Heart left ventricle (tissue), 16 donors: ENCODE data around the gene RASL10A. TPM values are rescaled to one million over a fixed set of nuclear protein-coding genes. Genes with fewer than 3 reads are reported as not detected.

Source experiments
- ATAC-seq, 4 donors: fragments of 200-7000 bp; cut with Tn5 transposase; one replicate each; pipeline ENCODE4 v1.9.1; 2020 to 2022; ENCODE audit warnings: moderate library complexity in 4 of 4, mild to moderate bottlenecking in 3 of 4, moderate number of reproducible peaks in 1 of 4
- DNase-seq, 5 donors: peaks; one replicate each; pipeline ENCODE4 v3.0.0-alpha.2; 2020
- H3K27ac ChIP-seq, 12 donors: fragments of 200-600 bp; sonication (generic) in 4 of 12; one replicate each; pipeline versions ENCODE4 v1.5.0 to v1.8.0; 2016 to 2022; ENCODE audit warnings: mild to moderate bottlenecking in 2 of 12
- H3K27me3 ChIP-seq, 9 donors: fragments of 200-600 bp; sonication (generic) in 2 of 9; one replicate each; pipeline versions ENCODE4 v1.5.1 to v1.8.0; 2016 to 2022; ENCODE audit warnings: mild to moderate bottlenecking in 3 of 9
- H3K36me3 ChIP-seq, 9 donors: fragments of 200-600 bp; sonication (generic) in 2 of 9; one replicate each; pipeline versions ENCODE4 v1.5.0 to v1.8.0; 2018 to 2022; ENCODE audit warnings: mild to moderate bottlenecking in 2 of 9
- H3K4me1 ChIP-seq, 12 donors: fragments of 200-600 bp; sonication (generic) in 4 of 12; one replicate each; pipeline versions ENCODE4 v1.5.0 to v1.8.0; 2016 to 2022; ENCODE audit warnings: mild to moderate bottlenecking in 3 of 12
- H3K4me3 ChIP-seq, 12 donors: fragments of 200-600 bp; sonication (generic) in 4 of 12; one replicate each; pipeline versions ENCODE4 v1.5.0 to v1.8.0; 2017 to 2022; ENCODE audit warnings: mild to moderate bottlenecking in 9 of 12, moderate library complexity in 4 of 12
- H3K9me3 ChIP-seq, 12 donors: fragments of 200-600 bp; sonication (generic) in 4 of 12; one replicate each; pipeline versions ENCODE4 v1.5.0 to v1.8.0; 2016 to 2022; ENCODE audit warnings: mild to moderate bottlenecking in 1 of 12
- CTCF ChIP-seq, 12 donors: fragments of 200-600 bp; sonication (generic) in 4 of 12; IDR thresholded peaks; one replicate each; pipeline versions ENCODE4 v1.5.0 to v1.8.0; 2018 to 2022; ENCODE audit warnings: antibody characterized with exemption in 12 of 12, mild to moderate bottlenecking in 5 of 12
- POLR2A ChIP-seq, 2 donors: fragments of 450-650 bp; IDR thresholded peaks; one replicate each; pipeline ENCODE4 v1.6.1; 2017; ENCODE audit warnings: antibody characterized with exemption in 2 of 2, mild to moderate bottlenecking in 2 of 2, moderate library complexity in 2 of 2
- WGBS, 4 donors: extraction: QIAGEN DNeasy Blood & Tissue Kit in 2 of 4; methylation state at CpG; one replicate each; pipeline versions ENCODE4 v1.1.5 to v1.1.7; 2013 to 2018; 5-methylcytosine and 5-hydroxymethylcytosine counted together
- intact Hi-C, 10 donors: fragments of 100-400 bp; cut with DNase I; formaldehyde crosslinking; loops; one replicate each; pipeline versions ENCODE4 v1.11.1 to v1.14.2; 2022
- polyA plus RNA-seq, 2 donors: library from polyadenylated mRNA; stranded (reverse); fragments of 200-250 nt; gene quantifications; one replicate each; pipeline ENCODE4 v1.2.3, GENCODE V29; 2013
- total RNA-seq, 9 donors: library from RNA; depleted of rRNA in 2 of 9; stranded (reverse); fragments of >200 nt in 2 of 9; fragmentation: NEBNext Ultra II Directional in 3 of 9; extraction: Animal tissue kit (Norgen Biotek cat#: 25700) in 3 of 9; gene quantifications; one replicate each; pipeline versions ENCODE4 v1.1.0 to v1.2.4, GENCODE V29; 2016 to 2023
- donor health status: ischemic (EF 13 %, LVEDD 7.1; RV severe dilation, severe dysfunction).
- donor health status: healthy with polysubstance abuse.
- donor health status: DM: no; HTN: yes; CAD: no.
- donor health status: DM: no; HTN: no; CAD: no.
- donor health status: ischemic (EF 25% LVEDD 6.9; RV normal size, moderate dysfunction).
- donor health status: ischemic (EF 25% LVEDD 5.7; RV mildly dilated, moderate dysfunction).
- donor health status: healthy.
- donor health status: DM: yes; HTN: yes; CAD: no.
- donor health status: ischemic (EF 35%, LVEDD 5.7; RV mildly dilated, moderate dysfunction).
- donor health status: nonischemic (EF 11% LVEDD 7.7; RV severe dilation, severe dysfunction).
- donor health status: DM: yes; HTN: yes; CAD: no.
- donor health status: PGD.
- donor health status: ischemic (EF 29% LVEDD 5.4; RV normal size, mild dysfunction).
- donor health status: nonischemic (EF 23%, LVEDD 6.1; RV moderate dilation, normal function).

Gene RASL10A
- total and polyA plus RNA-seq, 11 donors = 0.29 to 5.8 (median 1.1) TPM

- H3K4me1 ChIP-seq = peaks cover 0 to 15% (median 8%) of the 10 kb centered on the region in 12 donors
- WGBS, 4 donors = 86 to 89% (median 88%) methylated on average over 19 of the region's 19 CpGs
- H3K27me3 ChIP-seq = no peaks in the 10 kb centered on the region
- TF ChIP-seq POLR2A (IDR thresholded peaks at IDR 0.05) = no peak
- TF ChIP-seq CTCF (IDR thresholded peaks at IDR 0.05) = no peak
- ATAC-seq = no peak
- H3K4me3 ChIP-seq = no peak overlapping the region
- no peak overlapping the region for H3K27ac ChIP-seq
- intact Hi-C loops = no loop called here
- H3K36me3 ChIP-seq = peaks cover 7 to 72% (median 67%) of the 10 kb centered on the region in 9 donors
- DNase-seq = peak in 1 of 5 donors; percentile 55
- H3K9me3 ChIP-seq = no peaks in the 10 kb centered on the region
These were observed 16.2 kb downstream of the RASL10A start for GRCh38 chr22:29299136-29299900.

GRCh38 chr22:29298641-29299040 lies 16.9 kb downstream of the RASL10A start:
- H3K9me3 ChIP-seq = no peaks in the 10 kb centered on the region
- WGBS, 4 donors = 66 to 74% (median 70%) methylated on average over 8 of the region's 8 CpGs
- no peak overlapping the region for H3K27ac ChIP-seq
- no peaks in the 10 kb centered on the region for H3K27me3 ChIP-seq
- DNase-seq (peak in 1 of 5 donors; percentile 40), ATAC-seq (no peak)
- no peak overlapping the region for H3K4me3 ChIP-seq
- TF ChIP-seq POLR2A (IDR thresholded peaks at IDR 0.05) (no peak), CTCF (IDR thresholded peaks at IDR 0.05) (no peak)
- intact Hi-C loops = no loop called here
- peaks cover 9 to 79% (median 73%) of the 10 kb centered on the region in 9 donors for H3K36me3 ChIP-seq
- H3K4me1 ChIP-seq = peaks cover 0 to 15% (median 8%) of the 10 kb centered on the region in 12 donors

DNA sequence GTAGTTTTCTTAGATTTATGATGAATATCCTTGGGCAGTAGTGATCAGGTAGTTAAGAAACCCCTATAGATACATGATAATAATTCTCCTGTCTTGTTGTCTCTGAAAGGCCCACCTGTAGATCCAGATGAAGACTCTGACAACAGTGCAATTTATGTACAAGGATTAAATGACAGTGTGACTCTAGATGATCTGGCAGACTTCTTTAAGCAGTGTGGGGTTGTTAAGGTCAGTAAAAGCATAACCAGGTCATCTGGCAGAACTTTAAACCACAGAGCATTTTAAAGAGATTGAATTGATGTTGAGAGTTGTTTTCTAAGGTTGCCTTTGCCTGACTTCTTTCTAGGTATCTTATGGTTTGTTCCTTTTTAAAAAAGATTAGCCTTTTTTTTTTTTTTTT lies 23.1 kb downstream of the RASL10A start:
- Histone ChIP-seq H3K27me3 (no peaks in the 10 kb centered on the region), H3K36me3 (peaks cover 9 to 100% (median 100%) of the 10 kb centered on the region in 9 donors), H3K9me3 (no peaks in the 10 kb centered on the region), H3K4me1 (peaks cover 0 to 6% (median 0%) of the 10 kb centered on the region in 12 donors), H3K27ac (no peak overlapping the region), H3K4me3 (no peak overlapping the region)
- DNase-seq (no peak), ATAC-seq (no peak)
- intact Hi-C loops = no loop called here
- no peak for TF ChIP-seq POLR2A (IDR thresholded peaks at IDR 0.05)
- TF ChIP-seq CTCF (IDR thresholded peaks at IDR 0.05) = no peak

GRCh38 chr22:29291215-29291614 lies 24.3 kb downstream of the RASL10A start:
- intact Hi-C loops = no loop called here
- WGBS, 4 donors = 68 to 75% (median 71%) methylated on average over 7 of the region's 7 CpGs
- Histone ChIP-seq H3K4me3 (no peak overlapping the region), H3K36me3 (peaks cover 4 to 100% (median 100%) of the 10 kb centered on the region in 9 donors), H3K4me1 (peaks cover 0 to 6% (median 0%) of the 10 kb centered on the region in 12 donors), H3K27ac (no peak overlapping the region), H3K9me3 (no peaks in the 10 kb centered on the region), H3K27me3 (no peaks in the 10 kb centered on the region)
- TF ChIP-seq CTCF (IDR thresholded peaks at IDR 0.05) (no peak), POLR2A (IDR thresholded peaks at IDR 0.05) (no peak)
- DNase-seq = no peak
- ATAC-seq = no peak
